HCT116 (cell line): ENCODE results near the gene PKP1. TPM values are rescaled to one million over a fixed set of nuclear protein-coding genes. Genes with fewer than 3 reads are reported as not detected.

Source experiments
- ATAC-seq: fragments of 200-7000 bp; cut with Tn5 transposase; 2 replicates; pipeline ENCODE4 v1.9.1; 2020; ENCODE audit warnings: mild to moderate bottlenecking, moderate library complexity
- BruUV-seq: library from RNA; stranded (reverse); fragments of 400-500 nt; replicated peaks from 2 replicates; lab custom pipeline; 2021; lab: Mats Ljungman, UMichigan
- CTCF ChIA-PET: fragments of 300-600 bp; sonication (Branson Sonifier 250); formaldehyde crosslinking; loops from one replicate; lab custom pipeline; 2021; ENCODE audit warnings: antibody characterized with exemption; lab: Charles Lee
- POLR2A ChIA-PET: fragments of 300-600, 350-600 bp; sonication (Branson Sonifier 250); formaldehyde crosslinking; loops from one replicate; lab custom pipeline; 2021; ENCODE audit warnings: antibody characterized with exemption; lab: Charles Lee
- RAD21 ChIA-PET, 2 experiments: fragments of 300-600 bp; sonication (Branson Sonifier 250); formaldehyde crosslinking; loops; one replicate each; lab custom pipeline; 2023; ENCODE audit warnings: low total read pairs in 2 of 2; ENCODE audit not compliant: uncharacterized antibody in 2 of 2, unreplicated experiment in 2 of 2, low non-redundant PET in 1 of 2; lab: Charles Lee
- DNase-seq: peaks from one replicate; pipeline ENCODE4 v3.0.0-alpha.2; 2010; ENCODE audit warnings: low read depth, low spot score
- H2AFZ ChIP-seq: fragments of 200-600 bp; shearing (Covaris generic), sonication (generic); 2 replicates; pipeline ENCODE4 v1.6.1; 2017; ENCODE audit warnings: low read depth, mixed run types, mixed read lengths, antibody characterized with exemption, low read length; ENCODE audit not compliant: poor library complexity, severe bottlenecking
- H3K27ac ChIP-seq: 2 replicates; pipeline ENCODE4 v1.5.1; 2012; ENCODE audit warnings: low read depth, low read length
- H3K27me3 ChIP-seq: fragments of 200-600 bp; sonication (generic); 2 replicates; pipeline ENCODE4 v1.6.1; 2016; ENCODE audit warnings: mixed run types, low read length, mixed read lengths; ENCODE audit not compliant: insufficient read depth
- H3K36me3 ChIP-seq, 2 experiments: fragments of 200-500 bp in 1 of 2; fragments of 200-600 bp in 1 of 2; sonication (Bioruptor generic) in 1 of 2; sonication (generic) in 1 of 2; 2 replicates each; pipeline versions ENCODE4 v1.5.1 to v1.6.1; 2014 to 2016; ENCODE audit warnings: low read length in 2 of 2, inconsistent platforms in 1 of 2, mixed read lengths in 1 of 2, mixed run types in 1 of 2; ENCODE audit not compliant: insufficient read depth in 2 of 2, control insufficient read depth in 1 of 2
- H3K4me1 ChIP-seq, 2 experiments: fragments of 200-600 bp in 1 of 2; sonication (generic) in 1 of 2; 2 replicates each; pipeline versions ENCODE4 v1.5.1 to v1.6.1; 2012 to 2017; ENCODE audit warnings: low read length in 2 of 2, inconsistent platforms in 1 of 2, mild to moderate bottlenecking in 1 of 2, mixed read lengths in 1 of 2, mixed run types in 1 of 2, moderate library complexity in 1 of 2; ENCODE audit not compliant: insufficient read depth in 2 of 2, control insufficient read depth in 1 of 2
- H3K4me2 ChIP-seq: fragments of 200-600 bp; sonication (generic); 2 replicates; pipeline ENCODE4 v1.6.1; 2017; ENCODE audit warnings: mixed run types, low read length, mixed read lengths
- H3K4me3 ChIP-seq, 2 experiments: fragments of 200-600 bp in 1 of 2; sonication (generic) in 1 of 2; replicated peaks in 1 of 2; 2 replicates each; pipeline ENCODE4 v1.5.1; 2011 to 2016; ENCODE audit warnings: low read length in 2 of 2, control low read depth in 1 of 2, low read depth in 1 of 2, mild to moderate bottlenecking in 1 of 2, mixed read lengths in 1 of 2, mixed run types in 1 of 2
- H3K79me2 ChIP-seq: fragments of 200-600 bp; sonication (generic); 2 replicates; pipeline ENCODE4 v1.6.1; 2017; ENCODE audit warnings: mild to moderate bottlenecking, mixed run types, low read length, moderate library complexity, mixed read lengths; ENCODE audit not compliant: insufficient read depth
- H3K9ac ChIP-seq: fragments of 200-600 bp; sonication (generic); 2 replicates; pipeline ENCODE4 v1.6.1; 2016; ENCODE audit warnings: low read length, mixed read lengths
- H3K9me2 ChIP-seq: fragments of 200-600 bp; sonication (generic), shearing (Covaris generic); 2 replicates; pipeline ENCODE4 v1.6.1; 2017; ENCODE audit warnings: mixed run types, mild to moderate bottlenecking, moderate library complexity; ENCODE audit not compliant: insufficient read depth
- H3K9me3 ChIP-seq, 2 experiments: fragments of 200-500 bp in 1 of 2; fragments of 200-600 bp in 1 of 2; sonication (Bioruptor generic) in 1 of 2; sonication (generic) in 1 of 2; 2 replicates each; pipeline ENCODE4 v1.6.1; 2014 to 2017; ENCODE audit warnings: low read length in 2 of 2, mixed read lengths in 2 of 2, inconsistent platforms in 1 of 2, low read depth in 1 of 2, mild to moderate bottlenecking in 1 of 2, mixed run types in 1 of 2, moderate library complexity in 1 of 2; ENCODE audit not compliant: control insufficient read depth in 1 of 2, insufficient read depth in 1 of 2
- H4K20me1 ChIP-seq: fragments of 200-600 bp; sonication (generic), shearing (Covaris generic); 2 replicates; pipeline ENCODE4 v1.6.1; 2017; ENCODE audit warnings: mixed run types, mild to moderate bottlenecking, moderate library complexity; ENCODE audit not compliant: insufficient read depth
- ATF3 ChIP-seq: IDR thresholded peaks from 2 replicates; pipeline ENCODE4 v1.6.1; 2012
- CEBPB ChIP-seq: IDR thresholded peaks from 2 replicates; pipeline ENCODE4 v1.6.1; 2012; ENCODE audit warnings: low read depth
- CTCF ChIP-seq, 3 experiments: fragments of 200-600 bp in 1 of 3; sonication (generic) in 1 of 3; IDR thresholded peaks in 2 of 3; conservative IDR thresholded peaks in 1 of 3; 2 replicates each; pipeline ENCODE4 v1.5.1; 2012 to 2017; ENCODE audit warnings: low read depth in 2 of 3, low read length in 2 of 3, antibody characterized with exemption in 1 of 3, borderline replicate concordance in 1 of 3, control low read depth in 1 of 3, mild to moderate bottlenecking in 1 of 3, mixed read lengths in 1 of 3, mixed run types in 1 of 3, moderate library complexity in 1 of 3; ENCODE audit not compliant: insufficient read depth in 1 of 3
- EGR1 ChIP-seq: IDR thresholded peaks from 2 replicates; pipeline ENCODE4 v1.6.1; 2012; ENCODE audit warnings: low read depth
- EZH2phosphoT487 ChIP-seq: fragments of 200-600 bp; IDR thresholded peaks from 2 replicates; pipeline ENCODE4 v1.6.1; 2018; ENCODE audit warnings: antibody characterized with exemption, borderline replicate concordance
- FOSL1 ChIP-seq: IDR thresholded peaks from 2 replicates; pipeline ENCODE4 v1.6.1; 2012; ENCODE audit warnings: low read depth
- JUND ChIP-seq: IDR thresholded peaks from 2 replicates; pipeline ENCODE4 v1.6.1; 2012
- MAX ChIP-seq: IDR thresholded peaks from 2 replicates; pipeline ENCODE4 v1.6.1; 2012
- POLR2A ChIP-seq: IDR thresholded peaks from 2 replicates; pipeline ENCODE4 v1.7.0; 2011; ENCODE audit warnings: borderline replicate concordance; ENCODE audit not compliant: insufficient read depth, insufficient read length; ENCODE audit errors: extremely low read depth
- POLR2AphosphoS5 ChIP-seq: IDR thresholded peaks from 2 replicates; pipeline ENCODE4 v1.6.1; 2011; ENCODE audit warnings: mild to moderate bottlenecking, low read depth, low read length, moderate library complexity
- SP1 ChIP-seq: IDR thresholded peaks from 2 replicates; pipeline ENCODE4 v1.6.1; 2012; ENCODE audit warnings: low read depth
- TCF7L2 ChIP-seq: IDR thresholded peaks from 2 replicates; pipeline ENCODE4 v1.7.0; 2011; ENCODE audit warnings: borderline replicate concordance, inconsistent platforms; ENCODE audit not compliant: insufficient read depth, insufficient read length; ENCODE audit errors: extremely low read depth
- ZNF274 ChIP-seq: fragments of 200-500 bp; sonication (Bioruptor generic); IDR thresholded peaks from 2 replicates; pipeline ENCODE4 v1.6.1; 2014; ENCODE audit warnings: mild to moderate bottlenecking, low read depth, low read length, inconsistent platforms
- intact Hi-C: fragments of 100-400 bp; cut with micrococcal nuclease; formaldehyde crosslinking; loops from 2 replicates; pipeline ENCODE4 v1.10.0; 2022
- total RNA-seq: library from RNA; stranded (reverse); gene quantifications from one replicate; pipeline ENCODE4 v1.2.1, GENCODE V29; 2021; ENCODE audit not compliant: unreplicated experiment

PKP1 gene
- total RNA-seq, 1 experiment from 2014 or later: 0.07 TPM

DNA sequence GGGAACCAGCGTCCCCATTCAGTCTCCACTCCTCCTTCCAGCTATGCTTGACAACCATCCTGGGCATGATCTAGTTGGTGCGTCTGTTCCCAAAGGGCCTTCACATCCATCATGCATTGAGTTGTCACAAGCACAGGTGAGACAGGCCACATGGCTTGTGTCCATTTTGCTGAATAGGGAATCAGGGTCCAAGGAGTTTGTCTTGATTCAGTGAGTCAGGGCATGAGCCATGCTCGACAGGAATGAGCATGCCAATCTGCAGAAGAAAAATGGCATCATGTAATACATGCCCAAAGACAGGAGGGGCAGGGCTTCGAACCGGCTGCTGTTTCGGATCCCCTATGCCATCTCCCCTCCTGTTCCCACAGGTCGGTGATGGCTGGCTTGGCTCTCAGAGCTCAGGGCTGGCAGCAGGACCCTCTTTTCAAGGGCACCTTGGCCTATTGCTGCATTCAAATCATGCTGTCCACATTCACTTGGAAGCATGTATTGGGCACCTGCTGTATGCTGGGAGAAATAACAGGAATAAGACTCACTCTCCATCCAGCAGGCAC, 44.5 kb downstream of the PKP1 start:
- Histone ChIP-seq H2AFZ (no peak overlapping the region), H3K27ac (no peak overlapping the region), H3K4me2 (no peak overlapping the region), H3K9me3 (no peaks in the 10 kb centered on the region), H3K36me3 (no peaks in the 10 kb centered on the region), H3K4me3 (no peak overlapping the region), H3K9me2 (no peaks in the 10 kb centered on the region), H3K9ac (no peak overlapping the region), H3K4me1 (no peaks in the 10 kb centered on the region), H4K20me1 (no peaks in the 10 kb centered on the region), H3K79me2 (no peaks in the 10 kb centered on the region), H3K27me3 (no peaks in the 10 kb centered on the region)
- intact Hi-C loops: no loop called here
- ChIA-PET POLR2A (no interaction called here), RAD21 (no interaction called here), CTCF (interaction anchor here (1.2 to 1.6 kb wide), 2 partner anchors 19 to 21 kb away, joined by 3 to 7 read pairs; no protein-coding TSS in a partner anchor)
- TF ChIP-seq MAX: no peak
- TF ChIP-seq ATF3: no peak
- no peak for TF ChIP-seq JUND
- no peak for TF ChIP-seq CTCF (IDR thresholded peaks at IDR 0.05 in 2 of 3, conservative IDR thresholded peaks at IDR 0.05 in 1 of 3; ENCODE audit: borderline replicate concordance in 1 of 3, insufficient read depth in 1 of 3, low read depth in 2 of 3, low read length in 2 of 3)
- TF ChIP-seq POLR2A: no peak
- TF ChIP-seq CEBPB: no peak
- TF ChIP-seq EZH2phosphoT487: no peak
- ATAC-seq (no peak), DNase-seq (no peak)
- BruUV-seq: no TSS peak

DNA sequence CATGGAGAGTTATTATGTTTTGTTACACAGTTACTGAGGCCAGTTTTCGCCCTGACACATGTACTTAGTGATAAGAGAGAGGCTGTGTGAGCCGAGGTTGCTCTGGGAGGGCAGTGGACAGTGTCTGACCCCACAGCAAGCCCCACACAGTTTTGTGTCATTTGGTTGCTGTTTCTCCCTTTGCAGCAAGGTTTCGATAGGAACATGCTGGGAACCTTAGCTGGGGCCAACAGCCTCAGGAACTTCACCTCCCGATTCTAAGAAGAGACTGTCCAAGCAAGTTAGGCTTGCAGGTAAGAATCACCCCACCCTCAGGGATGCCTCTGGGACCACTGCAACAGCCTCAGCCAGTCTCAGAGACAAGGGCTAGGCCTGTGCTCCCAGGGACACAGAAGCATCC, 45.3 kb downstream of the PKP1 start:
- intact Hi-C loops: no loop called here
- ChIA-PET CTCF (interaction anchor here (1.6 to 2.2 kb wide), 2 partner anchors 19 to 20 kb away, joined by 5 to 7 read pairs; no protein-coding TSS in a partner anchor), POLR2A (no interaction called here)

More for the DNA sequence above, 45.3 kb downstream of the PKP1 start:
- no peaks in the 10 kb centered on the region for H3K79me2 ChIP-seq
- H3K27ac ChIP-seq: no peak overlapping the region
- H4K20me1 ChIP-seq: no peaks in the 10 kb centered on the region
- no peak overlapping the region for H3K4me2 ChIP-seq
- no peaks in the 10 kb centered on the region for H3K27me3 ChIP-seq
- DNase-seq (no peak), ATAC-seq (no peak)
- no peak overlapping the region for H3K4me3 ChIP-seq
- RAD21 ChIA-PET: no interaction called here
- TF ChIP-seq CEBPB: no peak
- no peak for TF ChIP-seq EGR1
- TF ChIP-seq ZNF274: no peak
- no peak for TF ChIP-seq SP1
- no peak for TF ChIP-seq EZH2phosphoT487
- TF ChIP-seq TCF7L2: no peak
- no peak for TF ChIP-seq CTCF (IDR thresholded peaks at IDR 0.05 in 2 of 3, conservative IDR thresholded peaks at IDR 0.05 in 1 of 3; ENCODE audit: borderline replicate concordance in 1 of 3, insufficient read depth in 1 of 3, low read depth in 2 of 3, low read length in 2 of 3)
- no peak for TF ChIP-seq FOSL1
- TF ChIP-seq POLR2AphosphoS5: no peak
- no peak overlapping the region for H2AFZ ChIP-seq
- no peaks in the 10 kb centered on the region for H3K4me1 ChIP-seq
- H3K36me3 ChIP-seq: no peaks in the 10 kb centered on the region
- no peak overlapping the region for H3K9ac ChIP-seq
- H3K9me3 ChIP-seq: no peaks in the 10 kb centered on the region
- no TSS peak for BruUV-seq
- no peaks in the 10 kb centered on the region for H3K9me2 ChIP-seq
